Measurements from ENCODE around the gene TMEM248.
"Not testable (repeated sequence)": the region's sequence is repeated elsewhere in the genome, so short reads cannot be mapped to it uniquely, and the experiment has no call there.

TMEM248 gene, protein sequence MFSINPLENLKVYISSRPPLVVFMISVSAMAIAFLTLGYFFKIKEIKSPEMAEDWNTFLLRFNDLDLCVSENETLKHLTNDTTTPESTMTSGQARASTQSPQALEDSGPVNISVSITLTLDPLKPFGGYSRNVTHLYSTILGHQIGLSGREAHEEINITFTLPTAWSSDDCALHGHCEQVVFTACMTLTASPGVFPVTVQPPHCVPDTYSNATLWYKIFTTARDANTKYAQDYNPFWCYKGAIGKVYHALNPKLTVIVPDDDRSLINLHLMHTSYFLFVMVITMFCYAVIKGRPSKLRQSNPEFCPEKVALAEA

DNA sequence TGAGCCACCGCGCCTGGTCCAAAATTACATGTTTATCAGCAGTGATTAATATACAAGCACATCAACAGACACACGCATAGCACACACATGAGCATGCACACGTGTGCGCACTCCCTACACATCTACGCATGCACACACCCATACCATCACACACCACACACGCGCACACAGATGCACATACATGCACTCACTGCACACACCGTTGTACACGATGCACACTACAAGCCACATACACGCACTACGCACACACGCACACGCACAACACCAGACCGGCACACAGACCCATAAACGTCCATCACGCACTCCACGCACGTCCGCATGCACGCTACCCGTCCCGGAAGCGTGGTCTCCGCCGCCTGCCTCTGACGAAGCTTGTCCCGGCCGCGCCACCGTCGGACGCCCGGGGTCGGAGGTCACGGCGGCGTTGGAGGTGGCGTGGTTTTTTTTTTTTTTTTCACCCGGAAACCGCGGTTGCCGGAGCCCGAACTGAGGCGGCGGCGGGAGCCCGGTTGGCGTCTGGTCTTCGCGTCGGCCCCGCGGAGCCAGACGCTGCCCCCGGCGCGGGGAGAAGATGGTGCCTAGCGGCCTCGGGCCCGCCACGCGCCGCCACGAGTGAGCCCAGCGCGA is at the start of gene TMEM248:
TMEM248 (plus strand) TSS at position 457 of the 627 bp plus-strand sequence. CDS start 20,641 bp downstream, outside the sequence.
- peak; percentile 49 for DNase-seq (ENCODE audit: low read depth, low spot score)

DNA sequence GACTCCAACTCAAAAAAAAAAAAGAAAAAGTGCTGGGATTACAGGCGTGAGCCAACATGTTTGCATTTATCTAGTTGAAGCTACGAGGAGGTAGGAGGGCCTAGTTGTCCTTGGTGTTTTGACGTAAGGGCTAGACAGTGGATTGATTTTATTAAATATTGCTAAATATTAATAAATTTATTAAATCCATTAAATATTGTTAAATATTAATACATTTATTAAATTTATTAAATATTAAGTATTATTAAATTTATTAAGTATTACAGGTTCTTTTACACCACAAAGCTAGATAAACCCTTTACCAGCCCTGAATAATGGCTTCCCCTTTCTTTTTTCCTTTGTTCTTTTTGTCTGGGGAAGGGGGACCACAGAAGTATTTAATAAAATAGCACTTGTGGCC is 47.5 kb upstream of the TMEM248 start:
- no peak for DNase-seq (ENCODE audit: low read depth, low spot score)

GRCh38 chr7:66877577-66878300 is 43.3 kb upstream of the TMEM248 start:
- no peak for DNase-seq (ENCODE audit: low read depth, low spot score)

DNA sequence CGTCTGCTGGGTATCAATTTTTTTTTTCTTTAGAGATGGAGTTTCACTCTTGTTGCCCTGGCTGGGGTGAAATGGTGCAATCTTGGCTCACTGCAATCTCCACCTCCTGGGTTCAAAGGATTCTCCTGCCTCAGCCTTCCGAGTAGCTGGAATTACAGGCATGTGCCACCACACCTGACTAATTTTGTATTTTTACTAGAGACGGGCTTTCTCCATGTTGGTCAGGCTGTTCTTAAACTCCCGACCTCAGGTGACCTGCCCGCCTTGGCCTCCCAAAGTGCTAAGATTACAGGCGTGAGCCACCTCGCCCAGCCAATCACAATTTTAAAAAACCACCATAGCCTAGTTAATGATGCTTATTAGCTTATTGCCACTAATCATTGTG is 42.7 kb upstream of the TMEM248 start:
- not testable (repeated sequence) for DNase-seq (ENCODE audit: low read depth, low spot score)

DNA sequence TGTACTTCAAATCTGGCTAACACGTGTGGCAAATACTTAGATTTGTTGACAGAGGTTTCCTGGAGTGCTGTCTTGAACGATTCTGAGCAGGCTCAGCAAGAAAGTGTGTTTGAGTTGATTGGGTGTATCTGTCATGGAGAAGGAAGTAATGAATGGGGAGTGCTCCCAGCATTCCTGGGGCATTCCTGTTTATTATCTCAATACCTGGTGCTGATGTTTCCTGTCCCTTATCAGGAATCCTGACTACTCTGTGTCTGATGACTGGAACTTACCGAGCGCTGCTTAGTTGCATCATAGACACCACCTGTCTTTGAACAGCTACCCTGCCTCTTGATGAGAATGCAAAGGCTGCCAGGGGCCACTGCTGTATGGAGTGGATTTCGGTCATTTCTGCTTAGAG is 41.0 kb upstream of the TMEM248 start:
- no peak for DNase-seq (ENCODE audit: low read depth, low spot score)

DNA sequence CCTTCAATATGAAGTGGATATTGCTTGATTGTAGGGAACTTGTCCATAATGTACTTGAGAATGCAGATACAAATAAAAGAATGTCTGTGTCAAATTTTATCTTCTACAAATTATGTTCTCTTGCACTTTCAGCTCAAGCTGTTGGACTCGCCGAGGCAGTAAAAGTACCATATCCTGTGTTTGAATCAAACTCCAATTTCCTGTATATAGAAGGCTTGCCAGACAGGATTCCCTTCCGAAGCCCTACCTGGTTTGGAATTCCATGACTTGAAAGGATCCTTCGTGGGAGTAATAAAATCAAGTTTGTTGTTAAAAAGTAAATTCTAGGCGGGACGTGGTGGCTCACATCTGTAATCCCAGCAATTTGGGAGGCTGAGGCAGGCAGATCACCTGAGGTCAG is 40.4 kb upstream of the TMEM248 start:
- not testable (repeated sequence) for DNase-seq (ENCODE audit: low read depth, low spot score)

GRCh38 chr7:66883716-66884115 is 37.3 kb upstream of the TMEM248 start:
- no peak for DNase-seq (ENCODE audit: low read depth, low spot score)

GRCh38 chr7:66884556-66884955 is 36.5 kb upstream of the TMEM248 start:
- not testable (repeated sequence) for DNase-seq (ENCODE audit: low read depth, low spot score)

GRCh38 chr7:66886152-66886551 is 34.9 kb upstream of the TMEM248 start:
- DNase-seq (ENCODE audit: low read depth, low spot score) = no peak

- not testable (repeated sequence) for DNase-seq (ENCODE audit: low read depth, low spot score)
These were observed 32.8 kb upstream of the TMEM248 start for GRCh38 chr7:66888223-66888622.

DNA sequence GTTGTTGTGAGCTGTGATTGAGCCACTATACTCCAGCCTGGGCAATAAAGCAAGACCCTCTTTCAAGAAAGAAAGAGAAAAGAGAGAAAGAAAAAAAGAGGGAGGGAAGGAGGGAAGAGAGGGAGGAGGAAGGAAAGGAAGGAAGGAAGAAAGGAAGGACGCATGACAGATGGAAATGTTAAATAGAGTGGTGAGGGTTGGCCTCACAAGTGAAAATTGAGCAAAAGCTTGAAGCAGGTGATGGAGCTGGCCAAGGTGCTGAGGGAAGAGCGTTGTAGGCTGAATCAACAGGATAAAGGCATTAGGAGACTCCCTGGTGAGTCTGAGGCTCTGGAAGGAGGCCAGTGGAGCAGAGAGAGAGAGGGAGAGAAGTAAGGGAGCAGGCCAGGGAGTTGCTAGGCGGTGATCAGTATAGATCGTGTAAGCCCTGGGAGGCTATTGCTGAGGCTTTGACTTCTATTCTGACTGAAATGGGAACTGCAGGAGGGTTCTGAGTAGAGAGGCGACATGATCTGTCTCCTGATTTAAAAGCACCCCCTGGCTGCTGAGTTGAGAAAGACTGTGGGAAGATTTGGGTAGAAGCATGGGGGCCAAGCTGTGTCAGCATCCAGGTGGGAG is 26.5 kb upstream of the TMEM248 start:
- DNase-seq (ENCODE audit: low read depth, low spot score) = peak; percentile 18

DNA sequence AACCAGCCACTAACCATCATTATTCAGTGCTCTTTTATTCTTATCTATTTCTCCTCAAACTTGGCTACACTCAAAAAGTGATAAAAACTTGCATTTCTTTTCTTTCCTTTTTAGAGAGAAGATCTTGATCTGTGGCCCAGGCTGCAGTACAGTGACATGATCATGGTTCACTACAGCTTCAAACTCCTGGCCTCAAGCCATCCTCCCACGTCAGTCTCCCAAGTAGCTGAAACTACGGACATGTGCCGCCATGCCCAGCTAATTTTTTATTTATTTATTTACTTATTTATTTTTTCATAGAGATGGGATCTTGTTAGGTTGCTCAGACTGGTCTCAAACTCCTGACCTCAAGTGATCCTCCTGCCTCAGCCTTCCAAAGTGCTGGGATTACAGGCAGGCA is 24.6 kb upstream of the TMEM248 start:
- no peak for DNase-seq (ENCODE audit: low read depth, low spot score)

GRCh38 chr7:66899552-66900280 is 21.3 kb upstream of the TMEM248 start:
- no peak for DNase-seq (ENCODE audit: low read depth, low spot score)

DNA sequence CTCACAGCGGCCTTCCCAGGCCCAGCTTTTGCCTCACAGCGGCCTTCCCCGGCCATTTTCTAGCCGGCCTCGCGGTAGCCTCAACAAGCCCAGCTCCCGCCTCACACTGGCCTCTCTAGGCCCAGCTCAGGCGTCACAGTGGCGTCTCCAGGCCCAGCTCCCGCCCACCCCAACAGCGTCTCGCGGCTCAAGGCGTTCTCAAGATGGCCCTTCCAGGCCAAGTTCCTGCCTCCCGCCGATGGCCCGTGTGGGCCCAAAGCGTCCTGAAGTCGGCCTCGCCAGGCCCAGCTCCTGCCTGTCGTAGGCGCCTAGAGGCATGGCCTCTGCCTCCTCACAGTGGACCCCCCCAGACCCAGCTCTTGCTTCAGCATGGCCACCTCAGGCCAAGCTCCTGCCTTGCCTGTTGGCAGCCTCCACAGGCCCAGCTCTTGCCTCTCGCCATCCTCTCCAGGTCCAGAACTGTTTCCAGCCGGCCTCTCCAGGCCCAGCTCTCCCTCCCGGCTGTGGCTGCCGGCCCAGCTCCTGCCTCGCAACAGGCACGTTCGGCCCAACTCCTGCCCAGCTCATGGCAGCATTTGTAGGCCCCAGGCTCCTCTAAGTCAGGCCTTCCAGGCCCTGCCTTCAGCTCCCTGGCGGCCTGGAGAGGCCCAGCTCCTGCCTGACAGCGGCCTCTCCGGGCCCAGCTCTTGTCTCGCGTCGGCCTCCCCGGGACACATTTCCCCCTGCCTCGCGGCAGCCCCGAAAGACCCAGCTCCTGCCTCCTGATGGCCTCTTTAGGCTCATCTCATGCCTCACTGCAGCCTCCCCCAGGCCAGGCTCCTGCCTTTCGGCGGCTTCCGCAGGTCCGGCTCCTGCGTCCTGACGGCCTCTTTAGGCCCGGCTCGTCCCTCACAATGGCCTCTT is 18.8 kb upstream of the TMEM248 start:
- no peak for DNase-seq (ENCODE audit: low read depth, low spot score)

DNA sequence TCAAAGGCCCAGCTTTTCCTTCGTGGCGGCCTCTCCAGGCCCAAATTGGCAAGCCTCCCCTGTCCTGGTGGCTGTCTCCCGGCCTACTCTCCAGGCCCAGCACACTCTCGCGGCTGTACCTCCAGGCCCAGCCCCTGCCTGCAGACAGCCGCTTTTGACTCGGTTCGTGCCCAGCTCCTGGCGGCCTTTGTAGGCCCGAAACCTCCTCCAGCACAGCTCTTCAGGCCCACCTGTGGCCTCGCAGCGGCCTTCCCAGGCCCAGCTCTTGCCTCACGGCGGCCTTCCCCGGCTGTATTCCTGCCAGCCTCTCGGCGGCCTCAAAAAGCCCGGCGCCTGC is 18.2 kb upstream of the TMEM248 start:
- no peak for DNase-seq (ENCODE audit: low read depth, low spot score)

- DNase-seq (ENCODE audit: low read depth, low spot score) = no peak
These were observed 17.5 kb upstream of the TMEM248 start for GRCh38 chr7:66903360-66904062.

GRCh38 chr7:66904063-66904593 is 16.9 kb upstream of the TMEM248 start:
- no peak for DNase-seq (ENCODE audit: low read depth, low spot score)

DNA sequence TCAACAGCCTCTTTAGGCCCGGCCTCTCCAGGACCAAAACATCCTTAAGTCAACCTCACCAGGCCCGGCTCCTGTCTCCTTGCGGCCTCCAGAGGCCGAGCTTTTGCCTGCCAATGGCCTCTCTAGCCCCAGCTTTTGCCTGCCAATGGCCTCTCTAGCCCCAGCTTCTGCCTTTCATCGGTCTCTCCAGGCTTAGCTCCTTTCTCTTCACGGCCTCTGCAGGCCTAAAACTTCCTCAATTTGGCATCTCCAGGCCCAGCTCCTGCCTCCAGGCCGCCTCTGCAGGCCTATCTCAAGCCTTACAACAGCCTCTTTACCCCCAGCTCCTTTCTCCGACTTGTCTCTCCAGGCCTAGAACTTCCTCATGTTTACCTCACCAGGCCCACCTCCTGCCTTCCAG is 15.7 kb upstream of the TMEM248 start:
- no peak for DNase-seq (ENCODE audit: low read depth, low spot score)

DNA sequence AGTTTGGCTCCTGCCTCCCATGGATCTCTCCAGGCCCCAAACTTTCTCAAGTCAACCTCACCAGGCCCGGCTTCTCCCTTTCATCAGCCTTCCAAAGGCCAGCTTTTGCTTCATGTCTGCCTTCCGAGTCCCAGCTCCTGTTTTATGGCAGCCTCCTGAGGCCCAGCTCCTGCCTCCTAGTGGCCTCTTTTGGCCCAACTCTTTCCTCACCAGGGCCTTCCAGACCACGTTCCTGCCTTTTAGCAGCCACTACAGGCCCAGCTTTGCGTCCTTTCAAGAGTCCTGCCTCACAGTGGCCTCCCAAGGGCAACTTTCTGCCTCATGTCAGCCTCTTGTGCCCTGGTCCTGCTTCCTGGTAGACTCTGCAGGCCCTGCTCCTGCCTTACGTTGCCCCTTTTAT is 15.3 kb upstream of the TMEM248 start:
- no peak for DNase-seq (ENCODE audit: low read depth, low spot score)

GRCh38 chr7:66907731-66908130 is 13.3 kb upstream of the TMEM248 start:
- no peak for DNase-seq (ENCODE audit: low read depth, low spot score)
